A549 (cell line): ENCODE data around the gene SNRK.

Experiments
- EP300 ChIP-seq, 2 experiments: fragments of >200 bp; sonication (Bioruptor Twin); formaldehyde crosslinking; IDR thresholded peaks; 2 replicates in 1 of 2; 3 replicates in 1 of 2; pipeline ENCODE4 v1.6.1; 2016 to 2017
- KDM1A ChIP-seq: fragments of 200-600 bp; sonication (generic); IDR thresholded peaks from 2 replicates; pipeline ENCODE4 v1.6.1; 2016; ENCODE audit warnings: low read depth, mild to moderate bottlenecking
- MAFK ChIP-seq: fragments of 450-650 bp; IDR thresholded peaks from 2 replicates; pipeline ENCODE4 v1.6.1; 2014; ENCODE audit not compliant: partially characterized antibody
- MAZ ChIP-seq: fragments of 150-350 bp; IDR thresholded peaks from 2 replicates; pipeline ENCODE4 v1.6.1; 2014; ENCODE audit warnings: antibody characterized with exemption, low read depth, low read length, borderline replicate concordance
- RAD21 ChIP-seq, 2 experiments: fragments of >200 bp in 1 of 2; sonication (Bioruptor Twin) in 1 of 2; formaldehyde crosslinking in 1 of 2; IDR thresholded peaks in 1 of 2; conservative IDR thresholded peaks in 1 of 2; 2 replicates in 1 of 2; 3 replicates in 1 of 2; pipeline ENCODE4 v1.6.1; 2012 to 2018; ENCODE audit warnings: inconsistent platforms in 1 of 2
- SMC3 ChIP-seq: fragments of >200 bp; sonication (Bioruptor Twin); formaldehyde crosslinking; IDR thresholded peaks from 3 replicates; pipeline ENCODE4 v1.6.1; 2018; ENCODE audit warnings: inconsistent platforms
- TF ChIP-seq, protein P1 (sequence below): fragments of >200 bp; sonication (Bioruptor Twin); formaldehyde crosslinking; IDR thresholded peaks from 3 replicates; pipeline ENCODE4 v1.5.1; 2016

DNA sequence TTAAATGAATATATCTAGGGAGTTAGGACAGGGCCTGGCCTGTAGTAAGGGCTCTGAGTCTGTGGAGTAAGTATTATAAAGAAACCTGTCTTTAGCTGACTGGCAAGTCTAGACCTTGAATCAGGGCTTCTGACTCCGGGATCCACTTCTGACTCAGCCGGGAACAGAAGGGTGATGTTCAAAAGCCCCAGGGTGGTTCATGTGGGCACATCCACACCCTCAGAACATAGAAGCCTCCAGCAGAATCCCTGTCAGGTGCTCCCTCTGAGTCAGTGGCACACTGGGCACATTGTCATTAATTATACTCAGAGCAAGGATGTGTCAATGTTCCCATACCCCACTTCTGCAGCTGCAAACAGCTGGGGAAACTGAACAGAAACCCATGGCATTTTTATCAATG is 26.7 kb upstream of the SNRK start:
- TF ChIP-seq RAD21 (conservative IDR thresholded peaks at IDR 0.05 in 1 of 2, IDR thresholded peaks at IDR 0.05 in 1 of 2) (no peak), SMC3 (no peak), EP300 (IDR thresholded peaks at IDR 0.05) (no peak), MAFK (no peak), KDM1A (no peak), MAZ (no peak)
- TF ChIP-seq, protein P1, sequence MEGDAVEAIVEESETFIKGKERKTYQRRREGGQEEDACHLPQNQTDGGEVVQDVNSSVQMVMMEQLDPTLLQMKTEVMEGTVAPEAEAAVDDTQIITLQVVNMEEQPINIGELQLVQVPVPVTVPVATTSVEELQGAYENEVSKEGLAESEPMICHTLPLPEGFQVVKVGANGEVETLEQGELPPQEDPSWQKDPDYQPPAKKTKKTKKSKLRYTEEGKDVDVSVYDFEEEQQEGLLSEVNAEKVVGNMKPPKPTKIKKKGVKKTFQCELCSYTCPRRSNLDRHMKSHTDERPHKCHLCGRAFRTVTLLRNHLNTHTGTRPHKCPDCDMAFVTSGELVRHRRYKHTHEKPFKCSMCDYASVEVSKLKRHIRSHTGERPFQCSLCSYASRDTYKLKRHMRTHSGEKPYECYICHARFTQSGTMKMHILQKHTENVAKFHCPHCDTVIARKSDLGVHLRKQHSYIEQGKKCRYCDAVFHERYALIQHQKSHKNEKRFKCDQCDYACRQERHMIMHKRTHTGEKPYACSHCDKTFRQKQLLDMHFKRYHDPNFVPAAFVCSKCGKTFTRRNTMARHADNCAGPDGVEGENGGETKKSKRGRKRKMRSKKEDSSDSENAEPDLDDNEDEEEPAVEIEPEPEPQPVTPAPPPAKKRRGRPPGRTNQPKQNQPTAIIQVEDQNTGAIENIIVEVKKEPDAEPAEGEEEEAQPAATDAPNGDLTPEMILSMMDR, result no peak
